Measurements from ENCODE around the gene NFE2.

The NFE2 gene

GRCh38 chr12:54296393-54297099 is 4.3 kb downstream of the NFE2 start:
- no peak for DNase-seq (ENCODE audit: low spot score)
- in situ Hi-C loops (cut with MboI; ENCODE audit: low sequenced_read_pairs, unreplicated experiment): loop anchor here (10.0 kb wide), 1 partner anchor 68 kb away; the partner anchor contains the start of gene GPR84
- TF ChIP-seq CTCF (IDR thresholded peaks at IDR 0.05; ENCODE audit: borderline replicate concordance, control extremely low read depth, extremely low read depth, insufficient read depth, missing control alignments): no peak

- no peak for TF ChIP-seq CTCF (IDR thresholded peaks at IDR 0.05; ENCODE audit: borderline replicate concordance, control extremely low read depth, extremely low read depth, insufficient read depth, missing control alignments)
- in situ Hi-C loops (cut with MboI; ENCODE audit: low sequenced_read_pairs, unreplicated experiment): loop anchor here (10.0 kb wide), 1 partner anchor 70 kb away; the partner anchor contains the start of gene GPR84
- no peak for DNase-seq (ENCODE audit: low spot score)
Observed at GRCh38 chr12:54294953-54295566, 5.8 kb downstream of the NFE2 start.

GRCh38 chr12:54294152-54294952 is 6.5 kb downstream of the NFE2 start:
- in situ Hi-C loops (cut with MboI; ENCODE audit: low sequenced_read_pairs, unreplicated experiment): loop anchor here (10.0 kb wide), 1 partner anchor 70 kb away; the partner anchor contains the start of gene GPR84
- DNase-seq (ENCODE audit: low spot score): peak; percentile 83

GRCh38 chr12:54292931-54293241 is 7.9 kb downstream of the NFE2 start:
- DNase-seq (ENCODE audit: low spot score): no peak
- TF ChIP-seq CTCF (IDR thresholded peaks at IDR 0.05; ENCODE audit: borderline replicate concordance, control extremely low read depth, extremely low read depth, insufficient read depth, missing control alignments): no peak
- in situ Hi-C loops (cut with MboI; ENCODE audit: low sequenced_read_pairs, unreplicated experiment): loop anchor here (10.0 kb wide), 1 partner anchor 72 kb away; the partner anchor contains the start of gene GPR84

More at GRCh38 chr12:54294152-54294952, 6.5 kb downstream of the NFE2 start:
- TF ChIP-seq CTCF (IDR thresholded peaks at IDR 0.05; ENCODE audit: borderline replicate concordance, control extremely low read depth, extremely low read depth, insufficient read depth, missing control alignments): peak; percentile 89

- DNase-seq (ENCODE audit: low spot score): no peak
- in situ Hi-C loops (cut with MboI; ENCODE audit: low sequenced_read_pairs, unreplicated experiment): loop anchor here (10.0 kb wide), 1 partner anchor 72 kb away; the partner anchor contains the start of gene GPR84
- TF ChIP-seq CTCF (IDR thresholded peaks at IDR 0.05; ENCODE audit: borderline replicate concordance, control extremely low read depth, extremely low read depth, insufficient read depth, missing control alignments): no peak
Observed at GRCh38 chr12:54292083-54292930, 8.5 kb downstream of the NFE2 start.

Data from GM13976 (cell line).